Stimulated activated effector memory CD8-positive, alpha-beta T cell treated with anti-CD3 and anti-CD28 coated beads, Interleukin-12 subunit alpha, Interleukin-12 subunit beta, amount 100 ng/mL, for 72 hours (primary cell): ENCODE results near the gene BACH1.

ENCODE experiments used
- ATAC-seq: fragments of 150-1000 bp; cut with Tn5 transposase; 2 replicates; pipeline ENCODE4 v1.10.0; 2021
- DNase-seq, 2 donors: peaks; one replicate each; pipeline ENCODE4 v3.0.0; 2021 to 2022; ENCODE audit warnings: low spot score in 2 of 2
- H3K27ac Mint-ChIP-seq: one replicate; pipeline ENCODE4 v1.8.0; 2022; ENCODE audit warnings: mild to moderate bottlenecking, mixed read lengths
- H3K36me3 Mint-ChIP-seq: one replicate; pipeline ENCODE4 v1.8.0; 2022; ENCODE audit warnings: mild to moderate bottlenecking, mixed read lengths
- H3K4me1 Mint-ChIP-seq: one replicate; pipeline ENCODE4 v1.8.0; 2022; ENCODE audit warnings: mixed read lengths
- H3K4me3 Mint-ChIP-seq: one replicate; pipeline ENCODE4 v1.8.0; 2022; ENCODE audit warnings: mild to moderate bottlenecking, mixed read lengths
- H3K9me3 Mint-ChIP-seq: one replicate; pipeline ENCODE4 v1.8.0; 2022; ENCODE audit warnings: mixed read lengths

The BACH1 gene

GRCh38 chr21:29318354-29318753 lies 19.6 kb downstream of the BACH1 start:
- H3K9me3 Mint-ChIP-seq = no peaks in the 10 kb centered on the region
- ATAC-seq (no peak), DNase-seq (no peak)
- peaks cover 21% of the 10 kb centered on the region for H3K36me3 Mint-ChIP-seq
- no peak overlapping the region for H3K4me3 Mint-ChIP-seq
- H3K27ac Mint-ChIP-seq = no peak overlapping the region
- peaks cover 54% of the 10 kb centered on the region for H3K4me1 Mint-ChIP-seq

- Mint-ChIP-seq H3K9me3 (no peaks in the 10 kb centered on the region), H3K27ac (no peak overlapping the region), H3K36me3 (peaks cover 33% of the 10 kb centered on the region), H3K4me1 (peaks cover 48% of the 10 kb centered on the region), H3K4me3 (no peak overlapping the region)
- no peak for DNase-seq
- no peak for ATAC-seq
Observed at GRCh38 chr21:29320031-29320430, 21.3 kb downstream of the BACH1 start.

GRCh38 chr21:29321217-29321616 lies 22.5 kb downstream of the BACH1 start:
- Mint-ChIP-seq H3K27ac (no peak overlapping the region), H3K4me1 (peaks cover 43% of the 10 kb centered on the region), H3K4me3 (no peak overlapping the region), H3K9me3 (no peaks in the 10 kb centered on the region), H3K36me3 (peaks cover 41% of the 10 kb centered on the region)
- ATAC-seq = no peak
- DNase-seq = no peak

GRCh38 chr21:29321932-29322928 lies 23.5 kb downstream of the BACH1 start:
- no peak for DNase-seq
- no peaks in the 10 kb centered on the region for H3K9me3 Mint-ChIP-seq
- peaks cover 51% of the 10 kb centered on the region for H3K36me3 Mint-ChIP-seq
- H3K4me1 Mint-ChIP-seq = peaks cover 39% of the 10 kb centered on the region
- no peak overlapping the region for H3K4me3 Mint-ChIP-seq
- no peak overlapping the region for H3K27ac Mint-ChIP-seq
- no peak for ATAC-seq

GRCh38 chr21:29323189-29323588 lies 24.5 kb downstream of the BACH1 start:
- DNase-seq = no peak
- no peak overlapping the region for H3K27ac Mint-ChIP-seq
- H3K9me3 Mint-ChIP-seq = no peaks in the 10 kb centered on the region
- H3K4me3 Mint-ChIP-seq = no peak overlapping the region
- ATAC-seq = no peak
- peaks cover 30% of the 10 kb centered on the region for H3K4me1 Mint-ChIP-seq
- H3K36me3 Mint-ChIP-seq = peaks cover 60% of the 10 kb centered on the region

GRCh38 chr21:29326914-29327554 lies 28.3 kb downstream of the BACH1 start:
- DNase-seq (no peak), ATAC-seq (no peak)
- peaks cover 84% of the 10 kb centered on the region for H3K36me3 Mint-ChIP-seq
- no peak overlapping the region for H3K4me3 Mint-ChIP-seq
- no peaks in the 10 kb centered on the region for H3K9me3 Mint-ChIP-seq
- no peak overlapping the region for H3K27ac Mint-ChIP-seq
- H3K4me1 Mint-ChIP-seq = peaks cover 9% of the 10 kb centered on the region

GRCh38 chr21:29329406-29329805 lies 30.7 kb downstream of the BACH1 start:
- H3K4me3 Mint-ChIP-seq = no peak overlapping the region
- peaks cover 22% of the 10 kb centered on the region for H3K4me1 Mint-ChIP-seq
- H3K9me3 Mint-ChIP-seq = no peaks in the 10 kb centered on the region
- DNase-seq (no peak), ATAC-seq (no peak)
- H3K27ac Mint-ChIP-seq = no peak overlapping the region
- peaks cover 80% of the 10 kb centered on the region for H3K36me3 Mint-ChIP-seq

GRCh38 chr21:29330797-29331196 lies 32.1 kb downstream of the BACH1 start:
- peaks cover 83% of the 10 kb centered on the region for H3K36me3 Mint-ChIP-seq
- peaks cover 33% of the 10 kb centered on the region for H3K4me1 Mint-ChIP-seq
- no peak overlapping the region for H3K27ac Mint-ChIP-seq
- DNase-seq (no peak), ATAC-seq (no peak)
- no peak overlapping the region for H3K4me3 Mint-ChIP-seq
- H3K9me3 Mint-ChIP-seq = no peaks in the 10 kb centered on the region

- Mint-ChIP-seq H3K36me3 (peaks cover 83% of the 10 kb centered on the region), H3K4me1 (peaks cover 28% of the 10 kb centered on the region), H3K4me3 (no peak overlapping the region), H3K27ac (peak overlapping the region; percentile 24), H3K9me3 (no peaks in the 10 kb centered on the region)
- DNase-seq (no peak), ATAC-seq (peak; percentile 60)
Observed at GRCh38 chr21:29332461-29333362, 34.0 kb downstream of the BACH1 start.

- no peaks in the 10 kb centered on the region for H3K9me3 Mint-ChIP-seq
- H3K4me3 Mint-ChIP-seq = no peak overlapping the region
- ATAC-seq (no peak), DNase-seq (no peak)
- peaks cover 28% of the 10 kb centered on the region for H3K4me1 Mint-ChIP-seq
- no peak overlapping the region for H3K27ac Mint-ChIP-seq
- H3K36me3 Mint-ChIP-seq = peaks cover 78% of the 10 kb centered on the region
Observed at GRCh38 chr21:29333406-29333805, 34.7 kb downstream of the BACH1 start.

- Mint-ChIP-seq H3K27ac (no peak overlapping the region), H3K36me3 (peaks cover 78% of the 10 kb centered on the region), H3K4me3 (no peak overlapping the region), H3K9me3 (no peaks in the 10 kb centered on the region), H3K4me1 (peaks cover 28% of the 10 kb centered on the region)
- no peak for ATAC-seq
- no peak for DNase-seq
Observed at GRCh38 chr21:29334717-29335428, 36.2 kb downstream of the BACH1 start.

GRCh38 chr21:29335720-29336119 lies 37.0 kb downstream of the BACH1 start:
- no peak for DNase-seq
- H3K9me3 Mint-ChIP-seq = no peaks in the 10 kb centered on the region
- H3K4me3 Mint-ChIP-seq = no peak overlapping the region
- H3K4me1 Mint-ChIP-seq = peaks cover 28% of the 10 kb centered on the region
- H3K36me3 Mint-ChIP-seq = peaks cover 73% of the 10 kb centered on the region
- no peak overlapping the region for H3K27ac Mint-ChIP-seq
- no peak for ATAC-seq

- H3K4me1 Mint-ChIP-seq = peaks cover 28% of the 10 kb centered on the region
- H3K36me3 Mint-ChIP-seq = peaks cover 72% of the 10 kb centered on the region
- DNase-seq (no peak), ATAC-seq (no peak)
- no peak overlapping the region for H3K27ac Mint-ChIP-seq
- H3K4me3 Mint-ChIP-seq = no peak overlapping the region
- H3K9me3 Mint-ChIP-seq = no peaks in the 10 kb centered on the region
Observed at GRCh38 chr21:29338256-29338655, 39.5 kb downstream of the BACH1 start.

GRCh38 chr21:29340228-29340627 lies 41.5 kb downstream of the BACH1 start:
- Mint-ChIP-seq H3K9me3 (no peaks in the 10 kb centered on the region), H3K27ac (no peak overlapping the region), H3K4me3 (no peak overlapping the region), H3K36me3 (peaks cover 78% of the 10 kb centered on the region), H3K4me1 (peaks cover 32% of the 10 kb centered on the region)
- DNase-seq (no peak), ATAC-seq (no peak)
